ENCODE results near the gene NDUFAF5. TPM values are rescaled to one million over a fixed set of nuclear protein-coding genes. Genes with fewer than 3 reads are reported as not detected.
"Not testable (repeated sequence)": the region's sequence is repeated elsewhere in the genome, so short reads cannot be mapped to it uniquely, and the experiment has no call there.

The NDUFAF5 gene
- total RNA-seq (10 to 100 TPM; 34.7 to 72.3 (median 55.5) TPM), polyA plus RNA-seq (10 to 100 TPM; 38.9 to 72.0 TPM)
- long read RNA-seq, donor 1, full-length matches to known transcripts = 18 of 25 reads
- long read RNA-seq, donor 1, partial matches to known transcripts = 0 of 25 reads
- long read RNA-seq, donor 1, other reads (novel, unspliced or antisense) = 7 of 25 reads
- long read RNA-seq, donor 2, full-length matches to known transcripts = 30 of 47 reads
- long read RNA-seq, donor 2, partial matches to known transcripts = 1 of 47 reads
- long read RNA-seq, donor 2, other reads (novel, unspliced or antisense) = 16 of 47 reads
- long read RNA-seq, donor 3, full-length matches to known transcripts = 11 of 14 reads
- long read RNA-seq, donor 3, partial matches to known transcripts = 1 of 14 reads
- long read RNA-seq, donor 3, other reads (novel, unspliced or antisense) = 2 of 14 reads

- intact Hi-C loops (cut with DNase I) = loop anchor here in 2 of 10 donors (10.0 kb wide), 1 partner anchor 150 kb away; the partner anchor contains the start of gene TASP1 (in 2 of the 2)
- 0 to 1% (median 0%) methylated on average over 27 to 54 of the region's 54 CpGs for WGBS, 4 donors
- H3K36me3 ChIP-seq = peaks cover 0 to 59% (median 49%) of the 10 kb centered on the region in 9 donors
Measured at GRCh38 chr20:13784893-13785715, at the start of gene NDUFAF5, which contains the start of gene ESF1. TSS of gene NDUFAF5 (plus strand) at chr20:13785028. CDS start at chr20:13785069, 41 bp downstream. TSS of gene ESF1 (minus strand) at chr20:13784919. CDS start at chr20:13783140, 1,779 bp downstream.

GRCh38 chr20:13735826-13736225 is 49.0 kb upstream of the NDUFAF5 start:
- Histone ChIP-seq H3K4me3 (no peak overlapping the region), H3K27ac (peak overlapping the region in 5 of 12 donors; percentile 0 to 73 (median 62)), H3K36me3 (peaks cover 0 to 38% (median 27%) of the 10 kb centered on the region in 9 donors), H3K9me3 (peaks cover 0 to 14% (median 3%) of the 10 kb centered on the region in 12 donors), H3K27me3 (no peaks in the 10 kb centered on the region), H3K4me1 (peaks cover 0 to 28% (median 14%) of the 10 kb centered on the region in 12 donors)
- WGBS, 4 donors = 89 to 100% (median 98%) methylated on average over 1 of the region's 1 CpG
- TF ChIP-seq CTCF (IDR thresholded peaks at IDR 0.05) = no peak
- no peak for TF ChIP-seq POLR2A (IDR thresholded peaks at IDR 0.05)
- intact Hi-C loops (cut with DNase I) = loop anchor here in 1 of 10 donors (10.0 kb wide), 1 partner anchor 101 kb away; the partner anchor contains the start of gene TASP1
- no peak for ATAC-seq
- DNase-seq = no peak

More at GRCh38 chr20:13784893-13785715, at the start of gene NDUFAF5, which contains the start of gene ESF1:
- ATAC-seq (peak; percentile 96 to 99 (median 98)), DNase-seq (peak; percentile 93 to 96 (median 95))
- H3K27me3 ChIP-seq = no peaks in the 10 kb centered on the region
- no peak for TF ChIP-seq CTCF (IDR thresholded peaks at IDR 0.05)
- TF ChIP-seq POLR2A (IDR thresholded peaks at IDR 0.05) = peak in 1 of 2 donors; percentile 64
- H3K9me3 ChIP-seq = no peaks in the 10 kb centered on the region
- H3K4me3 ChIP-seq = peak within 1 kb of the TSS; percentile 68 to 96 (median 84)
- peak within 1 kb of the TSS; percentile 73 to 98 (median 92) for H3K27ac ChIP-seq
- peaks cover 0 to 43% (median 34%) of the 10 kb centered on the region in 12 donors for H3K4me1 ChIP-seq

- no peak for TF ChIP-seq POLR2A (IDR thresholded peaks at IDR 0.05)
- no peak for TF ChIP-seq CTCF (IDR thresholded peaks at IDR 0.05)
- Histone ChIP-seq H3K36me3 (peaks cover 0 to 42% (median 23%) of the 10 kb centered on the region in 9 donors), H3K9me3 (peaks cover 0 to 22% (median 5%) of the 10 kb centered on the region in 12 donors), H3K4me1 (peaks cover 0 to 28% (median 14%) of the 10 kb centered on the region in 12 donors), H3K27ac (peak overlapping the region in 8 of 12 donors; percentile 0 to 73 (median 46)), H3K27me3 (no peaks in the 10 kb centered on the region), H3K4me3 (no peak overlapping the region)
- ATAC-seq (peak; percentile 80 to 87 (median 86)), DNase-seq (no peak)
- 58 to 70% (median 63%) methylated on average over 3 of the region's 3 CpGs for WGBS, 4 donors
- intact Hi-C loops (cut with DNase I) = loop anchor here in 1 of 10 donors (10.0 kb wide), 1 partner anchor 102 kb away; the partner anchor contains the start of gene TASP1
Measured at GRCh38 chr20:13736436-13737191, 48.2 kb upstream of the NDUFAF5 start.

GRCh38 chr20:13738187-13738586 is 46.6 kb upstream of the NDUFAF5 start:
- ATAC-seq, DNase-seq, H3K27me3 ChIP-seq, H3K4me3 ChIP-seq: not testable (repeated sequence)
- peaks cover 0 to 42% (median 8%) of the 10 kb centered on the region in 9 donors for H3K36me3 ChIP-seq
- H3K27ac ChIP-seq = peak overlapping the region in 2 of 12 donors; percentile 3 to 73
- WGBS, 4 donors = 92 to 100% (median 99%) methylated on average over 1 of the region's 1 CpG
- H3K9me3 ChIP-seq = peaks cover 0 to 28% (median 5%) of the 10 kb centered on the region in 12 donors
- peaks cover 0 to 28% (median 14%) of the 10 kb centered on the region in 12 donors for H3K4me1 ChIP-seq
- intact Hi-C loops (cut with DNase I) = loop anchor here in 1 of 10 donors (10.0 kb wide), 1 partner anchor 103 kb away; the partner anchor contains the start of gene TASP1

Data from heart left ventricle (tissue), 16 donors.